B cell (primary cell): Measurements from ENCODE around the gene BMP7. TPM values are rescaled to one million over a fixed set of nuclear protein-coding genes. Genes with fewer than 3 reads are reported as not detected.

Experiments used
- ATAC-seq: fragments of 200-7000 bp; cut with Tn5 transposase; one replicate; pipeline ENCODE4 v1.10.0; 2021; ENCODE audit warnings: low read depth, mild to moderate bottlenecking, moderate number of reproducible peaks, moderate library complexity
- CTCF ChIA-PET: fragments of 350-600 bp; sonication (Branson Sonifier 250); formaldehyde crosslinking; loops from one replicate; lab custom pipeline; 2021; ENCODE audit warnings: antibody characterized with exemption, inconsistent platforms; lab: Charles Lee
- POLR2A ChIA-PET: fragments of 350-600 bp; sonication (Branson Sonifier 250); formaldehyde crosslinking; loops from one replicate; lab custom pipeline; 2021; ENCODE audit warnings: antibody characterized with exemption; lab: Charles Lee
- DNase-seq: peaks from one replicate; pipeline ENCODE4 v3.0.0; 2013
- H2AFZ ChIP-seq: 2 replicates; pipeline ENCODE4 v1.6.1; 2012; ENCODE audit warnings: mild to moderate bottlenecking, low read depth, low read length; ENCODE audit not compliant: insufficient read depth, poor library complexity, severe bottlenecking
- H3K27ac ChIP-seq, 2 donors: 1 replicate in 1 of 2; 2 replicates in 1 of 2; pipeline ENCODE4 v1.5.1; 2012 to 2013; ENCODE audit warnings: low read length in 2 of 2, mild to moderate bottlenecking in 2 of 2, moderate library complexity in 1 of 2
- H3K27me3 ChIP-seq, 4 experiments: fragments of 200-600 bp in 1 of 4; sonication (generic) in 1 of 4; replicated peaks in 1 of 4; 1 replicate in 2 of 4; 2 replicates in 2 of 4; pipeline versions ENCODE4 v1.6.1 to v1.7.0; 2013 to 2016; ENCODE audit warnings: low read length in 3 of 4, mild to moderate bottlenecking in 2 of 4, mixed read lengths in 1 of 4, moderate library complexity in 1 of 4; ENCODE audit not compliant: insufficient read depth in 4 of 4, control insufficient read depth in 3 of 4; ENCODE audit errors: control extremely low read depth in 1 of 4
- H3K36me3 ChIP-seq, 2 experiments: replicated peaks in 1 of 2; 1 replicate in 1 of 2; 2 replicates in 1 of 2; pipeline versions ENCODE4 v1.6.1 to v1.7.1; 2013; ENCODE audit warnings: low read length in 1 of 2; ENCODE audit not compliant: insufficient read depth in 2 of 2, control insufficient read depth in 1 of 2; ENCODE audit errors: control extremely low read depth in 1 of 2, extremely low read depth in 1 of 2
- H3K4me1 ChIP-seq, 2 donors: fragments of 200-600 bp in 1 of 2; sonication (generic) in 1 of 2; 1 replicate in 1 of 2; 2 replicates in 1 of 2; pipeline versions ENCODE4 v1.5.1 to v1.6.1; 2013 to 2017; ENCODE audit warnings: low read length in 2 of 2; ENCODE audit not compliant: control insufficient read depth in 2 of 2, insufficient read depth in 2 of 2
- H3K4me2 ChIP-seq: replicated peaks from 2 replicates; pipeline ENCODE3; 2012; ENCODE audit warnings: mild to moderate bottlenecking, low read depth, low read length; ENCODE audit not compliant: poor library complexity, severe bottlenecking
- H3K4me3 ChIP-seq, 5 experiments: fragments of 200-600 bp in 1 of 5; sonication (generic) in 1 of 5; 1 replicate in 3 of 5; 2 replicates in 2 of 5; pipeline versions ENCODE4 v1.5.1 to v1.7.0; 2011 to 2016; ENCODE audit warnings: low read length in 4 of 5, mild to moderate bottlenecking in 4 of 5, low read depth in 2 of 5, control low read depth in 1 of 5, moderate library complexity in 1 of 5; ENCODE audit not compliant: insufficient read depth in 1 of 5; ENCODE audit errors: control extremely low read depth in 1 of 5, extremely low read depth in 1 of 5
- H3K79me2 ChIP-seq: fragments of 200-600 bp; sonication (generic); one replicate; pipeline ENCODE4 v1.6.0; 2016; ENCODE audit warnings: low read length; ENCODE audit not compliant: control insufficient read depth, insufficient read depth
- H3K9ac ChIP-seq: fragments of 200-600 bp; sonication (generic); 2 replicates; pipeline ENCODE4 v1.6.1; 2017; ENCODE audit warnings: mild to moderate bottlenecking, low read length, moderate library complexity
- H3K9me3 ChIP-seq, 3 donors: one replicate each; pipeline versions ENCODE4 v1.6.1 to v1.7.1; 2013; ENCODE audit warnings: low read length in 2 of 3; ENCODE audit not compliant: control insufficient read depth in 2 of 3, insufficient read depth in 1 of 3; ENCODE audit errors: control extremely low read depth in 1 of 3
- H4K20me1 ChIP-seq: 2 replicates; pipeline ENCODE4 v1.6.0; 2012; ENCODE audit warnings: mild to moderate bottlenecking, low read length; ENCODE audit not compliant: insufficient read depth, control insufficient read depth, poor library complexity, severe bottlenecking
- H3K27ac Mint-ChIP-seq: one replicate; pipeline ENCODE4 v1.8.0; 2021; ENCODE audit warnings: mixed read lengths
- H3K27me3 Mint-ChIP-seq: one replicate; pipeline ENCODE4 v1.8.0; 2021; ENCODE audit warnings: mixed read lengths
- H3K4me1 Mint-ChIP-seq: one replicate; pipeline ENCODE4 v1.8.0; 2021; ENCODE audit warnings: mixed read lengths
- H3K4me3 Mint-ChIP-seq: one replicate; pipeline ENCODE4 v1.8.0; 2021; ENCODE audit warnings: mixed read lengths
- H3K9me3 Mint-ChIP-seq: one replicate; pipeline ENCODE4 v1.8.0; 2022; ENCODE audit warnings: mixed read lengths; ENCODE audit not compliant: insufficient read depth
- CTCF ChIP-seq: fragments of 200-600 bp; IDR thresholded peaks from one replicate; pipeline ENCODE4 v1.8.0; 2022; ENCODE audit warnings: antibody characterized with exemption, mild to moderate bottlenecking
- EZH2 ChIP-seq: IDR thresholded peaks from 2 replicates; pipeline ENCODE4 v1.6.1; 2012; ENCODE audit warnings: borderline replicate concordance, low read depth, mild to moderate bottlenecking, moderate library complexity, low read length; ENCODE audit not compliant: insufficient read depth, poor library complexity, severe bottlenecking
- WGBS: methylation state at CpG from one replicate; pipeline ENCODE4 v1.1.5; 2013; ENCODE audit warnings: missing lambda C conversion rate; ENCODE audit not compliant: insufficient coverage; 5-methylcytosine and 5-hydroxymethylcytosine counted together
- intact Hi-C: fragments of 100-400 bp; cut with micrococcal nuclease; formaldehyde crosslinking; loops from one replicate; pipeline ENCODE4 v1.10.0; 2022
- polyA plus RNA-seq: library from polyadenylated mRNA; depleted of rRNA; stranded (reverse); fragments of >200 nt; gene quantifications from 2 replicates; pipeline ENCODE4 v1.2.3, GENCODE V29; 2012
- total RNA-seq, 2 donors: library from RNA; stranded (reverse); fragments of 120-200 nt in 1 of 2; gene quantifications; 1 replicate in 1 of 2; 2 replicates in 1 of 2; pipeline versions ENCODE4 v1.2.3 to v1.2.4, GENCODE V29; 2013 to 2022

Gene BMP7
- total and polyA plus RNA-seq, 2 donors (not counting 1 experiment from before 2014, with no cell fraction given), result not detected

GRCh38 chr20:57178582-57179111 is 87.8 kb downstream of the BMP7 start:
- ATAC-seq, result no peak
- Histone ChIP-seq H3K27ac (no peak overlapping the region), H3K4me2 (no peak overlapping the region), H3K9ac (no peak overlapping the region), H4K20me1 (no peaks in the 10 kb centered on the region), H3K4me1 (no peaks in the 10 kb centered on the region), H3K27me3 (no peaks in the 10 kb centered on the region), H3K9me3 (peaks cover 0 to 11% (median 0%) of the 10 kb centered on the region in 3 donors), H3K36me3 (no peaks in the 10 kb centered on the region), H2AFZ (no peak overlapping the region), H3K79me2 (no peaks in the 10 kb centered on the region), H3K4me3 (no peak overlapping the region)
- peaks cover 27% of the 10 kb centered on the region for H3K27me3 Mint-ChIP-seq
- H3K27ac Mint-ChIP-seq, result no peak overlapping the region
- POLR2A ChIA-PET, result no interaction called here
- intact Hi-C loops, result no loop called here
- no peak for TF ChIP-seq CTCF
- TF ChIP-seq EZH2, result no peak
- no peaks in the 10 kb centered on the region for H3K4me1 Mint-ChIP-seq
- no peaks in the 10 kb centered on the region for H3K9me3 Mint-ChIP-seq
- CTCF ChIA-PET, result no interaction called here
- no peak overlapping the region for H3K4me3 Mint-ChIP-seq
- WGBS, result 93% methylated on average over 7 of the region's 8 CpGs
- DNase-seq, result no peak

GRCh38 chr20:57177636-57178280 is 88.7 kb downstream of the BMP7 start:
- Histone ChIP-seq H3K36me3 (no peaks in the 10 kb centered on the region), H4K20me1 (no peaks in the 10 kb centered on the region), H3K9ac (no peak overlapping the region), H3K27ac (no peak overlapping the region), H3K79me2 (no peaks in the 10 kb centered on the region), H2AFZ (no peak overlapping the region), H3K4me2 (no peak overlapping the region), H3K9me3 (peaks cover 0 to 9% (median 0%) of the 10 kb centered on the region in 3 donors), H3K4me3 (no peak overlapping the region), H3K4me1 (no peaks in the 10 kb centered on the region), H3K27me3 (no peaks in the 10 kb centered on the region)
- H3K4me1 Mint-ChIP-seq, result no peaks in the 10 kb centered on the region
- ChIA-PET POLR2A (no interaction called here), CTCF (no interaction called here)
- no peaks in the 10 kb centered on the region for H3K9me3 Mint-ChIP-seq
- ATAC-seq, result no peak
- no peak overlapping the region for H3K4me3 Mint-ChIP-seq
- TF ChIP-seq EZH2 (no peak), CTCF (no peak)
- H3K27me3 Mint-ChIP-seq, result peaks cover 24% of the 10 kb centered on the region
- no peak for DNase-seq
- intact Hi-C loops, result no loop called here
- 83% methylated on average over 19 of the region's 19 CpGs for WGBS
- H3K27ac Mint-ChIP-seq, result no peak overlapping the region
